K562 (cell line): ENCODE data around the gene PHTF2. TPM values are rescaled to one million over a fixed set of nuclear protein-coding genes. Genes with fewer than 3 reads are reported as not detected.

Source experiments
- C11orf30 ChIP-seq: fragments of 450-650 bp; IDR thresholded peaks from 2 replicates; pipeline ENCODE4 v1.6.1; 2016; ENCODE audit warnings: low read depth, mild to moderate bottlenecking
- CCNT2 ChIP-seq: IDR thresholded peaks from 2 replicates; pipeline ENCODE4 v1.6.1; 2011; ENCODE audit warnings: borderline replicate concordance, low read depth, mild to moderate bottlenecking, moderate library complexity, mixed read lengths, low read length; ENCODE audit not compliant: insufficient read length; ENCODE audit errors: extremely low read depth
- NR2C2 ChIP-seq, 2 experiments: fragments of 200-800 bp in 1 of 2; sonication (Bioruptor generic) in 1 of 2; sonication (generic) in 1 of 2; formaldehyde crosslinking in 1 of 2; IDR thresholded peaks; 2 replicates each; pipeline versions ENCODE4 v1.6.1 to v1.8.0; 2016 to 2022; ENCODE audit warnings: mild to moderate bottlenecking in 1 of 2, missing compliant biosample characterization in 1 of 2, missing genetic modification characterization in 1 of 2, missing genetic modification reagents in 1 of 2
- SMARCA4 ChIP-seq: fragments of 450-650 bp; IDR thresholded peaks from 2 replicates; pipeline ENCODE4 v1.6.1; 2016
- SUPT5H ChIP-seq: fragments of 450-650 bp; IDR thresholded peaks from 2 replicates; pipeline ENCODE4 v1.6.1; 2016
- TAF9B ChIP-seq: fragments of 450-650 bp; IDR thresholded peaks from 2 replicates; pipeline ENCODE4 v1.6.1; 2018; ENCODE audit warnings: mild to moderate bottlenecking; ENCODE audit not compliant: partially characterized antibody
- ZBTB11 ChIP-seq, 3 experiments: fragments of 200-800 bp in 1 of 3; fragments of 250-450 bp in 1 of 3; fragments of 450-650 bp in 1 of 3; sonication (Bioruptor Pico) in 1 of 3; sonication (Bioruptor generic) in 1 of 3; formaldehyde crosslinking in 1 of 3; IDR thresholded peaks; 2 replicates each; pipeline versions ENCODE4 v1.6.1 to v1.8.0; 2016 to 2022; ENCODE audit warnings: mild to moderate bottlenecking in 2 of 3, missing genetic modification characterization in 2 of 3, missing compliant biosample characterization in 1 of 3, moderate library complexity in 1 of 3
- ZNF445 ChIP-seq: fragments of 250-450 bp; sonication (Bioruptor Pico); IDR thresholded peaks from 2 replicates; pipeline ENCODE4 v1.4.0; 2020; ENCODE audit warnings: low read depth, mild to moderate bottlenecking, moderate library complexity
- ZNF583 ChIP-seq: fragments of 250-450 bp; sonication (Bioruptor Pico); IDR thresholded peaks from 2 replicates; pipeline ENCODE4 v1.4.0; 2020
- ZSCAN29 ChIP-seq: fragments of 450-650 bp; IDR thresholded peaks from 2 replicates; pipeline ENCODE4 v1.6.1; 2017
- polyA plus RNA-seq, 8 experiments: library from polyadenylated mRNA; depleted of rRNA in 4 of 8; stranded (reverse) in 5 of 8; unstranded in 3 of 8; fragments of >200 nt; fragmentation: Nextera tagmentation in 2 of 8; fragmentation: Illumina TruSeq in 1 of 8; extraction: Ambion mirVana in 2 of 8; extraction: Trizol in 1 of 8; gene quantifications; 2 replicates each; pipeline versions ENCODE4 v1.2.1 to v1.2.3, GENCODE V29; 2011 to 2014; ENCODE audit warnings: inconsistent platforms in 1 of 8, missing spikeins in 1 of 8
- total RNA-seq, 7 experiments: library from RNA; depleted of rRNA in 6 of 7; stranded (reverse); fragments of >200 nt in 6 of 7; fragmentation: Illumina TruSeq in 2 of 7; extraction: Trizol in 2 of 7; gene quantifications; 2 replicates each; pipeline versions ENCODE4 v1.2.1 to v1.2.3, GENCODE V29; 2011 to 2021; ENCODE audit warnings: low replicate concordance in 1 of 7
- TF ChIP-seq, protein P1 (sequence below): fragments of 450-650 bp; IDR thresholded peaks from 2 replicates; pipeline ENCODE4 v1.7.0; 2016; ENCODE audit warnings: borderline replicate concordance
- TF ChIP-seq, protein P2 (sequence below): fragments of 250-450 bp; sonication (Bioruptor Pico); IDR thresholded peaks from 2 replicates; pipeline ENCODE4 v1.4.0; 2020
- TF ChIP-seq, protein P3 (sequence below), 2 experiments: fragments of 450-650 bp in 1 of 2; sonication (generic) in 1 of 2; formaldehyde crosslinking in 1 of 2; IDR thresholded peaks in 1 of 2; conservative IDR thresholded peaks in 1 of 2; 2 replicates each; pipeline versions ENCODE4 v1.6.1 to v1.8.1; 2016 to 2023; ENCODE audit warnings: mild to moderate bottlenecking in 2 of 2, moderate library complexity in 2 of 2, inconsistent platforms in 1 of 2, missing genetic modification reagents in 1 of 2

Gene PHTF2
- total and polyA plus RNA-seq, 9 of the 15 experiments (the other 6 are each of a cell fraction or from before 2014, with no cell fraction given): 17.9 to 43.6 (median 25.4) TPM

GRCh38 chr7:77797734-77798393 is 709 bp upstream of the PHTF2 start (continued):
- TF ChIP-seq, protein P1, sequence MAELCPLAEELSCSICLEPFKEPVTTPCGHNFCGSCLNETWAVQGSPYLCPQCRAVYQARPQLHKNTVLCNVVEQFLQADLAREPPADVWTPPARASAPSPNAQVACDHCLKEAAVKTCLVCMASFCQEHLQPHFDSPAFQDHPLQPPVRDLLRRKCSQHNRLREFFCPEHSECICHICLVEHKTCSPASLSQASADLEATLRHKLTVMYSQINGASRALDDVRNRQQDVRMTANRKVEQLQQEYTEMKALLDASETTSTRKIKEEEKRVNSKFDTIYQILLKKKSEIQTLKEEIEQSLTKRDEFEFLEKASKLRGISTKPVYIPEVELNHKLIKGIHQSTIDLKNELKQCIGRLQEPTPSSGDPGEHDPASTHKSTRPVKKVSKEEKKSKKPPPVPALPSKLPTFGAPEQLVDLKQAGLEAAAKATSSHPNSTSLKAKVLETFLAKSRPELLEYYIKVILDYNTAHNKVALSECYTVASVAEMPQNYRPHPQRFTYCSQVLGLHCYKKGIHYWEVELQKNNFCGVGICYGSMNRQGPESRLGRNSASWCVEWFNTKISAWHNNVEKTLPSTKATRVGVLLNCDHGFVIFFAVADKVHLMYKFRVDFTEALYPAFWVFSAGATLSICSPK: no peak
- TF ChIP-seq ZSCAN29 (peak; percentile 66; the same call in 1 of the 2 replicates), SMARCA4 (peak; percentile 68), ZBTB11 (CRISPR knock-in tag; IDR thresholded peaks at IDR 0.05) (peak in 1 of 3 experiments; percentile 78; a peak in 2 of 6 replicates), C11orf30 (peak; percentile 45), TAF9B (peak; percentile 40), NR2C2 (CRISPR knock-in tag; IDR thresholded peaks at IDR 0.05) (peak; percentile 75), NR2C2 (tag; IDR thresholded peaks at IDR 0.05) (no peak), CCNT2 (peak; percentile 55), ZNF583 (CRISPR knock-in tag) (peak; percentile 76; the same call in 1 of the 2 replicates), ZNF445 (CRISPR knock-in tag) (0 out of 2 replicates have a peak, but pooled peaks have one; percentile 53), SUPT5H (peak; percentile 69)
- TF ChIP-seq, protein P2, sequence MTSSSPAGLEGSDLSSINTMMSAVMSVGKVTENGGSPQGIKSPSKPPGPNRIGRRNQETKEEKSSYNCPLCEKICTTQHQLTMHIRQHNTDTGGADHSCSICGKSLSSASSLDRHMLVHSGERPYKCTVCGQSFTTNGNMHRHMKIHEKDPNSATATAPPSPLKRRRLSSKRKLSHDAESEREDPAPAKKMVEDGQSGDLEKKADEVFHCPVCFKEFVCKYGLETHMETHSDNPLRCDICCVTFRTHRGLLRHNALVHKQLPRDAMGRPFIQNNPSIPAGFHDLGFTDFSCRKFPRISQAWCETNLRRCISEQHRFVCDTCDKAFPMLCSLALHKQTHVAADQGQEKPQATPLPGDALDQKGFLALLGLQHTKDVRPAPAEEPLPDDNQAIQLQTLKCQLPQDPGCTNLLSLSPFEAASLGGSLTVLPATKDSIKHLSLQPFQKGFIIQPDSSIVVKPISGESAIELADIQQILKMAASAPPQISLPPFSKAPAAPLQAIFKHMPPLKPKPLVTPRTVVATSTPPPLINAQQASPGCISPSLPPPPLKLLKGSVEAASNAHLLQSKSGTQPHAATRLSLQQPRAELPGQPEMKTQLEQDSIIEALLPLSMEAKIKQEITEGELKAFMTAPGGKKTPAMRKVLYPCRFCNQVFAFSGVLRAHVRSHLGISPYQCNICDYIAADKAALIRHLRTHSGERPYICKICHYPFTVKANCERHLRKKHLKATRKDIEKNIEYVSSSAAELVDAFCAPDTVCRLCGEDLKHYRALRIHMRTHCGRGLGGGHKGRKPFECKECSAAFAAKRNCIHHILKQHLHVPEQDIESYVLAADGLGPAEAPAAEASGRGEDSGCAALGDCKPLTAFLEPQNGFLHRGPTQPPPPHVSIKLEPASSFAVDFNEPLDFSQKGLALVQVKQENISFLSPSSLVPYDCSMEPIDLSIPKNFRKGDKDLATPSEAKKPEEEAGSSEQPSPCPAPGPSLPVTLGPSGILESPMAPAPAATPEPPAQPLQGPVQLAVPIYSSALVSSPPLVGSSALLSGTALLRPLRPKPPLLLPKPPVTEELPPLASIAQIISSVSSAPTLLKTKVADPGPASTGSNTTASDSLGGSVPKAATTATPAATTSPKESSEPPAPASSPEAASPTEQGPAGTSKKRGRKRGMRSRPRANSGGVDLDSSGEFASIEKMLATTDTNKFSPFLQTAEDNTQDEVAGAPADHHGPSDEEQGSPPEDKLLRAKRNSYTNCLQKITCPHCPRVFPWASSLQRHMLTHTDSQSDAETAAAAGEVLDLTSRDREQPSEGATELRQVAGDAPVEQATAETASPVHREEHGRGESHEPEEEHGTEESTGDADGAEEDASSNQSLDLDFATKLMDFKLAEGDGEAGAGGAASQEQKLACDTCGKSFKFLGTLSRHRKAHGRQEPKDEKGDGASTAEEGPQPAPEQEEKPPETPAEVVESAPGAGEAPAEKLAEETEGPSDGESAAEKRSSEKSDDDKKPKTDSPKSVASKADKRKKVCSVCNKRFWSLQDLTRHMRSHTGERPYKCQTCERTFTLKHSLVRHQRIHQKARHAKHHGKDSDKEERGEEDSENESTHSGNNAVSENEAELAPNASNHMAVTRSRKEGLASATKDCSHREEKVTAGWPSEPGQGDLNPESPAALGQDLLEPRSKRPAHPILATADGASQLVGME (CRISPR knock-in tag): peak; percentile 81; the same call in 1 of the 2 replicates
- TF ChIP-seq, protein P3, sequence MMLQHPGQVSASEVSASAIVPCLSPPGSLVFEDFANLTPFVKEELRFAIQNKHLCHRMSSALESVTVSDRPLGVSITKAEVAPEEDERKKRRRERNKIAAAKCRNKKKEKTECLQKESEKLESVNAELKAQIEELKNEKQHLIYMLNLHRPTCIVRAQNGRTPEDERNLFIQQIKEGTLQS (IDR thresholded peaks at IDR 0.05): no peak
- TF ChIP-seq, protein P3 (CRISPR knock-in tag; conservative IDR thresholded peaks at IDR 0.05): no peak
